MM.1S (cell line): ENCODE measurements around the gene SLC25A48.

Experiments used
- DNase-seq: peaks from one replicate; pipeline ENCODE4 v3.0.0-alpha.2; 2015
- H2AFZ ChIP-seq: fragments of 300-600 bp; sonication (generic); 2 replicates; pipeline ENCODE4 v1.6.0; 2016; ENCODE audit warnings: antibody characterized with exemption, low read length
- H3F3A ChIP-seq: fragments of 300-600 bp; sonication (generic); 2 replicates; pipeline ENCODE4 v1.6.1; 2016; ENCODE audit warnings: mild to moderate bottlenecking, antibody characterized with exemption, low read length, moderate library complexity, mixed read lengths; ENCODE audit not compliant: insufficient read depth
- H3K27ac ChIP-seq: fragments of 300-600 bp; sonication (generic); 2 replicates; pipeline ENCODE4 v1.5.1; 2016; ENCODE audit warnings: mild to moderate bottlenecking, low read length
- H3K27me3 ChIP-seq: fragments of 300-600 bp; sonication (generic); replicated peaks from 2 replicates; pipeline ENCODE4 v1.6.0; 2016; ENCODE audit warnings: low read length; ENCODE audit not compliant: insufficient read depth
- H3K36me3 ChIP-seq: fragments of 300-600 bp; sonication (generic); replicated peaks from 2 replicates; pipeline ENCODE4 v1.6.1; 2016; ENCODE audit warnings: mild to moderate bottlenecking, low read length, mixed read lengths; ENCODE audit not compliant: insufficient read depth
- H3K4me1 ChIP-seq: fragments of 300-600 bp; sonication (generic); 2 replicates; pipeline ENCODE4 v1.6.1; 2016; ENCODE audit warnings: low read length, mixed read lengths
- H3K4me2 ChIP-seq: fragments of 300-600 bp; sonication (generic); 2 replicates; pipeline ENCODE4 v1.6.0; 2016; ENCODE audit warnings: low read depth, low read length
- H3K4me3 ChIP-seq: fragments of 300-600 bp; sonication (generic); 2 replicates; pipeline ENCODE4 v1.5.1; 2016; ENCODE audit warnings: low read length, mixed read lengths
- H3K79me2 ChIP-seq: fragments of 300-600 bp; sonication (generic); 2 replicates; pipeline ENCODE4 v1.6.1; 2016; ENCODE audit warnings: mixed run types, low read length, mixed read lengths
- H3K9ac ChIP-seq: fragments of 300-600 bp; sonication (generic); 2 replicates; pipeline ENCODE4 v1.6.1; 2016; ENCODE audit warnings: low read length, mixed read lengths
- H3K9me2 ChIP-seq: fragments of 300-600 bp; sonication (generic); replicated peaks from 2 replicates; pipeline ENCODE4 v1.6.1; 2016; ENCODE audit warnings: mild to moderate bottlenecking, low read length, mixed read lengths; ENCODE audit not compliant: insufficient read depth
- H3K9me3 ChIP-seq: fragments of 300-600 bp; sonication (generic); replicated peaks from 2 replicates; pipeline ENCODE4 v1.6.1; 2016; ENCODE audit warnings: mild to moderate bottlenecking, low read length, mixed read lengths; ENCODE audit not compliant: insufficient read depth
- H4K20me1 ChIP-seq: fragments of 300-600 bp; sonication (generic); 2 replicates; pipeline ENCODE4 v1.6.1; 2016; ENCODE audit warnings: mild to moderate bottlenecking, low read length, moderate library complexity, mixed read lengths; ENCODE audit not compliant: insufficient read depth
- EZH2 ChIP-seq: fragments of 300-600 bp; sonication (generic); optimal IDR thresholded peaks from 2 replicates; pipeline ENCODE3; 2017; ENCODE audit warnings: low read depth, mild to moderate bottlenecking, antibody characterized with exemption, low read length, mixed read lengths
- EZH2phosphoT487 ChIP-seq: fragments of 300-600 bp; sonication (generic); IDR thresholded peaks from 2 replicates; pipeline ENCODE4 v1.6.1; 2018; ENCODE audit warnings: antibody characterized with exemption, low read length
- TF ChIP-seq, protein P1 (sequence below): fragments of 300-600 bp; sonication (generic); IDR thresholded peaks from 2 replicates; pipeline ENCODE4 v1.5.1; 2016; ENCODE audit warnings: antibody characterized with exemption, low read length, mixed read lengths

Gene SLC25A48

DNA sequence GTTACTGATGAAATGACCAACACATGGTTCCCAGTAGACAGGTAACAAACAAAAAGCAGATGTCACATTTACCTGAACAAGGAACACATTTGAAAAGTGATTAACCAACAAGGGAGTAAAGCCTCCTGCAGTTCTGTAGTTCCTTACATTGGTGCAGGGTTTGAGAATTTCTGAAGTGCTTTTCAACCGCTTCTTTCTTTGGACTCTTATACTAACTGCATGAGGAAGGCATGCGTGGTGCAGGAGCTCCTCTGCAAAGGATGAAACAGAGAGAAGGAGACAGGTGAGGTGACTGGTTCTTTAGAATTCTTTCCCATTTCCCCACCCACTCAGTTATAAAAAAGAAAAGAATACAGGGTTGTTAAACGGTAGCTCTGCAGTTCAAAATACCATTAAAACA is 65.8 kb downstream of the SLC25A48 start:
- Histone ChIP-seq H3K27ac (no peak overlapping the region), H3K4me1 (no peaks in the 10 kb centered on the region), H3K9me3 (no peaks in the 10 kb centered on the region), H4K20me1 (no peaks in the 10 kb centered on the region), H3F3A (no peaks in the 10 kb centered on the region), H3K27me3 (no peaks in the 10 kb centered on the region), H3K79me2 (no peaks in the 10 kb centered on the region), H3K9me2 (no peaks in the 10 kb centered on the region), H3K4me3 (no peak overlapping the region), H2AFZ (no peak overlapping the region), H3K4me2 (no peak overlapping the region), H3K9ac (no peak overlapping the region), H3K36me3 (no peaks in the 10 kb centered on the region)
- DNase-seq = no peak
- TF ChIP-seq EZH2phosphoT487 (no peak), EZH2 (no peak)

DNA sequence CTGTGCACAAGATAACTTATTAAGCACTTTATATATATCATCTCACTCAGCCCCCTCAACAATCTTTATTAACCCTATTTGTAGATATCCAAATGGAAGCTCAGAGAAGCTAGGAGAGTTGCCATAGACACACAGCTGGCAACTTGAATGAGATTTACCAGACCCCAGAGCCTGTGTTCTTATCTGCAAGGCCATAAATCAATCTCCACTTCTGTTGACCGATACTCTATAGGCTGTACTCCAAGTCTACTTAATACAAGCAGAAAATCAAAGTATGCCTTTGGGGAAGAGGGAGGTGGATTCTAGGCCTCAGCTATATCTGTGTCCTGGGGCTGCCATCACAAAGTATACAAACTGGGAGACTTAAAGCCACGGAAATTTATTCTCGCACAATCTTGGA is 67.2 kb downstream of the SLC25A48 start:
- H3K9me3 ChIP-seq = no peaks in the 10 kb centered on the region
- no peaks in the 10 kb centered on the region for H3F3A ChIP-seq
- no peaks in the 10 kb centered on the region for H3K36me3 ChIP-seq
- H3K4me2 ChIP-seq = no peak overlapping the region
- H3K27me3 ChIP-seq = no peaks in the 10 kb centered on the region
- no peaks in the 10 kb centered on the region for H3K4me1 ChIP-seq
- no peak for TF ChIP-seq EZH2phosphoT487
- no peaks in the 10 kb centered on the region for H4K20me1 ChIP-seq
- H3K79me2 ChIP-seq = no peaks in the 10 kb centered on the region
- no peak for DNase-seq
- H3K9ac ChIP-seq = no peak overlapping the region
- H3K4me3 ChIP-seq = no peak overlapping the region
- H3K27ac ChIP-seq = no peak overlapping the region
- H2AFZ ChIP-seq = no peak overlapping the region
- H3K9me2 ChIP-seq = no peaks in the 10 kb centered on the region

DNA sequence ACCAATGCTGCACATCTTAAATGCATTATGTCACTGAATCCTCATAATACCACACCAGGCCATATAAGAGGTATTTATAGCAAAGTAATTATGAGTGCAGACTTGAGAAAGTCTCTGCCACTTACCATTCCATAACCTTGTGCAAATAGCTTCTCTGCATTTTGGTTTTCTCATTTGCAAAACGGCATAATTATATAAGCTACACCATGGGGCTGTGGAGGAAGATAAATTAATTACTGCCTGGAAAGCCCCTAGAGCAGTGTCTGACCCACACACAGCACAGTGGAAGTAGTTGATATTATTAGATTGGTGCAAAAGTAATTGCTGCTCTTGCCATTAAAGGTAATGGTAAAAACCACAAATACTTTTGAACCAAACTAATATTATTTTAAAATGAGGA is 70.7 kb downstream of the SLC25A48 start:
- no peak overlapping the region for H3K27ac ChIP-seq
- TF ChIP-seq EZH2phosphoT487 (no peak), EZH2 (no peak)
- TF ChIP-seq, protein P1, sequence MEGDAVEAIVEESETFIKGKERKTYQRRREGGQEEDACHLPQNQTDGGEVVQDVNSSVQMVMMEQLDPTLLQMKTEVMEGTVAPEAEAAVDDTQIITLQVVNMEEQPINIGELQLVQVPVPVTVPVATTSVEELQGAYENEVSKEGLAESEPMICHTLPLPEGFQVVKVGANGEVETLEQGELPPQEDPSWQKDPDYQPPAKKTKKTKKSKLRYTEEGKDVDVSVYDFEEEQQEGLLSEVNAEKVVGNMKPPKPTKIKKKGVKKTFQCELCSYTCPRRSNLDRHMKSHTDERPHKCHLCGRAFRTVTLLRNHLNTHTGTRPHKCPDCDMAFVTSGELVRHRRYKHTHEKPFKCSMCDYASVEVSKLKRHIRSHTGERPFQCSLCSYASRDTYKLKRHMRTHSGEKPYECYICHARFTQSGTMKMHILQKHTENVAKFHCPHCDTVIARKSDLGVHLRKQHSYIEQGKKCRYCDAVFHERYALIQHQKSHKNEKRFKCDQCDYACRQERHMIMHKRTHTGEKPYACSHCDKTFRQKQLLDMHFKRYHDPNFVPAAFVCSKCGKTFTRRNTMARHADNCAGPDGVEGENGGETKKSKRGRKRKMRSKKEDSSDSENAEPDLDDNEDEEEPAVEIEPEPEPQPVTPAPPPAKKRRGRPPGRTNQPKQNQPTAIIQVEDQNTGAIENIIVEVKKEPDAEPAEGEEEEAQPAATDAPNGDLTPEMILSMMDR = no peak
- no peak overlapping the region for H2AFZ ChIP-seq
- no peaks in the 10 kb centered on the region for H3K79me2 ChIP-seq
- H3K9me3 ChIP-seq = no peaks in the 10 kb centered on the region
- no peaks in the 10 kb centered on the region for H4K20me1 ChIP-seq
- H3K4me2 ChIP-seq = no peak overlapping the region
- H3K9ac ChIP-seq = no peak overlapping the region
- no peaks in the 10 kb centered on the region for H3K27me3 ChIP-seq
- DNase-seq = no peak
- no peak overlapping the region for H3K4me3 ChIP-seq
- H3K36me3 ChIP-seq = no peaks in the 10 kb centered on the region
- H3K9me2 ChIP-seq = no peaks in the 10 kb centered on the region
- no peaks in the 10 kb centered on the region for H3K4me1 ChIP-seq
- no peaks in the 10 kb centered on the region for H3F3A ChIP-seq

DNA sequence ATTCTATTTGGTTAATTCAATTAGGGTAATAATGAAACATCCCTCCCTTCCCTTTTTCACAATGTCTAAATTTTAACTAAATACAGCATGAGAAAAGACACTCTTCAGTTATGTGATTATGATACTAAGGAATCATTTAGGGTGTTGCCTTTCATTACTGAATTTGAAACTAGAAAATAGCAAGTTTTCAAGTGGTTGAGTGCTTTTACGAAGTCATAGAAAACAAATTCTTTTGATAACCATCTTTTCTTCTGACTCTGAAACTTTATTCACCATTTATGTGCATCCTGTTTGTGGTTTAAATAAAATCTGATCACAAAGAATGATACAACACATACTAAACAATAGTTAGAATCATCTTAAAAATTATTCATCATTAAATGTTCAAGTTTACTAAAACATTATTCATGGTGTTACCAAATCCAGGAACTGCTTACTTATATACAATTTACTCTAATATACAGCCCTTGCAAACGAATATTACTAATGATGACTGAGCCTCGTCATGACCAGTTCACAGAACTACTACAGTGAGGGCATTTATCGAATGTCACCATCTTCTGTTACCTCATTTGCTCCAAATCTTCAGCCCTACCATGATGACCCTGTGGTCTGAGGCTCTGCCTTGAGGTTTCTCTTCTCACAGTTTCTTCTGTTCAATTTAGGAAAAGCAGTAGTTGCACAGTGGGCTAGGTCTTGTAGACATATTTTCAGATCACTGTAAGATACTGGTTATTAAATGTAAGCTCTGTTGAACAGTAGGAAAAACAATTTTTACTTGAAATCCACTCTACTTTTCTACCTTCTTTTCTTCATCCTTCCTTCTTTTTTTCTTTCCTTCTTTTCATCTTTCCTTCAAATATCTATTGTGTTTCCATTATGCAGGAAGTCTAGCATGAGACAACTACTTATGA is 79.5 kb downstream of the SLC25A48 start:
- TF ChIP-seq, protein P1 = no peak
- no peak for TF ChIP-seq EZH2
- TF ChIP-seq EZH2phosphoT487 = no peak
- Histone ChIP-seq H3K4me3 (no peak overlapping the region), H3K36me3 (no peaks in the 10 kb centered on the region), H3K27me3 (no peaks in the 10 kb centered on the region), H2AFZ (no peak overlapping the region), H3K79me2 (no peaks in the 10 kb centered on the region), H3K9me2 (no peaks in the 10 kb centered on the region), H4K20me1 (no peaks in the 10 kb centered on the region), H3K9me3 (no peaks in the 10 kb centered on the region), H3K4me1 (no peaks in the 10 kb centered on the region), H3K9ac (no peak overlapping the region), H3F3A (no peaks in the 10 kb centered on the region), H3K27ac (no peak overlapping the region), H3K4me2 (no peak overlapping the region)
- no peak for DNase-seq
